SK-N-SH (cell line): Measurements from ENCODE around the gene GALP. TPM values are rescaled to one million over a fixed set of nuclear protein-coding genes. Genes with fewer than 3 reads are reported as not detected.
A peak's percentile ranks its signal among the peaks of the same experiment; 100 is the strongest.

ENCODE experiments used
- CTCF ChIA-PET: fragments of 300-600, 350-600 bp; formaldehyde crosslinking; extraction: SDS; loops from one replicate; lab custom pipeline; 2021; lab: Yijun Ruan, JAX
- POLR2A ChIA-PET: fragments of 350-600 bp; sonication (Branson Sonifier 250); formaldehyde crosslinking; extraction: SDS; loops from one replicate; lab custom pipeline; 2020; ENCODE audit warnings: antibody characterized with exemption, inconsistent platforms; lab: Yijun Ruan, JAX
- DNase-seq: peaks from one replicate; pipeline ENCODE4 v3.0.0; 2012
- H2AFZ ChIP-seq: fragments of 200-600 bp; sonication (generic); 2 replicates; pipeline ENCODE4 v1.8.1; 2016; ENCODE audit warnings: antibody characterized with exemption, mild to moderate bottlenecking, low read depth
- H3F3A ChIP-seq: fragments of 200-600 bp; sonication (generic); replicated peaks from 2 replicates; pipeline ENCODE3; 2016; ENCODE audit warnings: antibody characterized with exemption, mild to moderate bottlenecking; ENCODE audit not compliant: insufficient read depth
- H3K27ac ChIP-seq, 2 experiments: fragments of 200-500 bp in 1 of 2; fragments of 200-600 bp in 1 of 2; sonication (Bioruptor generic) in 1 of 2; sonication (generic), shearing (Covaris generic) in 1 of 2; 2 replicates each; pipeline versions ENCODE4 v1.5.1 to v1.6.1; 2014 to 2016; ENCODE audit warnings: low read depth in 2 of 2, inconsistent platforms in 1 of 2, low read length in 1 of 2, mild to moderate bottlenecking in 1 of 2, mixed read lengths in 1 of 2
- H3K27me3 ChIP-seq: fragments of 200-600 bp; sonication (generic), shearing (Covaris generic); 2 replicates; pipeline ENCODE4 v1.6.1; 2016; ENCODE audit warnings: mixed run types; ENCODE audit not compliant: insufficient read depth
- H3K36me3 ChIP-seq, 2 experiments: fragments of 200-500 bp in 1 of 2; fragments of 200-600 bp in 1 of 2; sonication (Bioruptor generic) in 1 of 2; sonication (generic) in 1 of 2; replicated peaks in 1 of 2; 2 replicates each; pipeline versions ENCODE3 to v1.5.1; 2014 to 2016; ENCODE audit warnings: low read length in 1 of 2, mild to moderate bottlenecking in 1 of 2; ENCODE audit not compliant: insufficient read depth in 2 of 2, control insufficient read depth in 1 of 2
- H3K4me1 ChIP-seq, 2 experiments: fragments of 200-500 bp in 1 of 2; fragments of 200-600 bp in 1 of 2; sonication (Bioruptor generic) in 1 of 2; sonication (generic), shearing (Covaris generic) in 1 of 2; 2 replicates each; pipeline versions ENCODE4 v1.5.1 to v1.6.1; 2014 to 2016; ENCODE audit warnings: low read depth in 1 of 2, low read length in 1 of 2, mixed run types in 1 of 2; ENCODE audit not compliant: insufficient read depth in 2 of 2, control insufficient read depth in 1 of 2
- H3K4me2 ChIP-seq: fragments of 200-600 bp; sonication (generic), shearing (Covaris generic); 2 replicates; pipeline ENCODE4 v1.6.1; 2017; ENCODE audit warnings: mixed run types
- H3K4me3 ChIP-seq, 2 experiments: fragments of 200-500 bp in 1 of 2; fragments of 200-600 bp in 1 of 2; sonication (Bioruptor generic) in 1 of 2; sonication (generic), shearing (Covaris generic) in 1 of 2; 2 replicates each; pipeline versions ENCODE4 v1.5.1 to v1.8.1; 2014 to 2016; ENCODE audit warnings: low read depth in 2 of 2, inconsistent platforms in 1 of 2, low read length in 1 of 2, mild to moderate bottlenecking in 1 of 2, mixed read lengths in 1 of 2, moderate library complexity in 1 of 2
- H3K79me2 ChIP-seq: fragments of 200-600 bp; sonication (generic); 2 replicates; pipeline ENCODE4 v1.8.1; 2017; ENCODE audit warnings: mild to moderate bottlenecking; ENCODE audit not compliant: insufficient read depth
- H3K9ac ChIP-seq: fragments of 200-600 bp; sonication (generic); 2 replicates; pipeline ENCODE4 v1.6.1; 2017; ENCODE audit warnings: mixed run types
- H3K9me2 ChIP-seq: fragments of 200-600 bp; sonication (generic); 2 replicates; pipeline ENCODE4 v1.6.1; 2017; ENCODE audit warnings: mixed run types
- H3K9me3 ChIP-seq: fragments of 200-600 bp; sonication (generic); 2 replicates; pipeline ENCODE4 v1.6.1; 2017; ENCODE audit warnings: mixed run types, mild to moderate bottlenecking, moderate library complexity
- H4K20me1 ChIP-seq: fragments of 200-600 bp; sonication (generic); 2 replicates; pipeline ENCODE4 v1.6.1; 2017; ENCODE audit warnings: mild to moderate bottlenecking, mixed run types; ENCODE audit not compliant: insufficient read depth
- EP300 ChIP-seq, 2 experiments: IDR thresholded peaks; 2 replicates each; pipeline versions ENCODE4 v1.4.0 to v1.6.1; 2012; ENCODE audit warnings: borderline replicate concordance in 1 of 2, low read depth in 1 of 2, low read length in 1 of 2
- EZH2phosphoT487 ChIP-seq: fragments of 200-600 bp; sonication (generic); IDR thresholded peaks from 2 replicates; pipeline ENCODE4 v1.6.1; 2017; ENCODE audit warnings: low read depth, mixed run types, mild to moderate bottlenecking, antibody characterized with exemption, moderate library complexity, borderline replicate concordance
- FOSL2 ChIP-seq: IDR thresholded peaks from 2 replicates; pipeline ENCODE4 v1.4.0; 2012; ENCODE audit warnings: low read depth, mild to moderate bottlenecking, moderate library complexity, borderline replicate concordance
- FOXM1 ChIP-seq: IDR thresholded peaks from 2 replicates; pipeline ENCODE4 v1.4.0; 2012; ENCODE audit warnings: low read depth, mild to moderate bottlenecking
- GABPA ChIP-seq: IDR thresholded peaks from 2 replicates; pipeline ENCODE4 v1.4.0; 2012; ENCODE audit warnings: low read depth, mild to moderate bottlenecking
- JUND ChIP-seq: IDR thresholded peaks from 2 replicates; pipeline ENCODE4 v1.4.0; 2012
- NFIC ChIP-seq: IDR thresholded peaks from 2 replicates; pipeline ENCODE4 v1.4.0; 2012; ENCODE audit warnings: borderline replicate concordance
- NRF1 ChIP-seq: IDR thresholded peaks from 2 replicates; pipeline ENCODE4 v1.6.1; 2012; ENCODE audit warnings: low read depth, mild to moderate bottlenecking, low read length
- PBX3 ChIP-seq: IDR thresholded peaks from 2 replicates; pipeline ENCODE4; 2012
- POLR2AphosphoS5 ChIP-seq: IDR thresholded peaks from 2 replicates; pipeline ENCODE4 v1.6.1; 2012; ENCODE audit warnings: low read depth, low read length
- RAD21 ChIP-seq: IDR thresholded peaks from 2 replicates; pipeline ENCODE4 v1.6.1; 2012; ENCODE audit warnings: mild to moderate bottlenecking, low read length
- SMC3 ChIP-seq: IDR thresholded peaks from 2 replicates; pipeline ENCODE4 v1.6.1; 2012; ENCODE audit warnings: low read depth, low read length, improper control_type of control experiment
- TAF1 ChIP-seq: IDR thresholded peaks from 2 replicates; pipeline ENCODE4 v1.6.1; 2012; ENCODE audit warnings: low read depth, mild to moderate bottlenecking, low read length, moderate library complexity, borderline replicate concordance
- TCF12 ChIP-seq: IDR thresholded peaks from 2 replicates; pipeline ENCODE4 v1.4.0; 2012
- TEAD4 ChIP-seq: IDR thresholded peaks from 2 replicates; pipeline ENCODE4 v1.4.0; 2012; ENCODE audit warnings: mild to moderate bottlenecking, borderline replicate concordance; ENCODE audit not compliant: insufficient read depth
- USF2 ChIP-seq: fragments of 150-350 bp; IDR thresholded peaks from 2 replicates; pipeline ENCODE4 v1.6.1; 2017; ENCODE audit warnings: antibody characterized with exemption, low read length, low read depth, borderline replicate concordance
- YY1 ChIP-seq: IDR thresholded peaks from 2 replicates; pipeline ENCODE4 v1.4.0; 2012; ENCODE audit warnings: low read depth, mild to moderate bottlenecking
- whole genome bisulfite sequencing: methylation state at CpG from one replicate; pipeline ENCODE4 v1.1.6; 2017; ENCODE audit warnings: low lambda C conversion rate; 5-methylcytosine and 5-hydroxymethylcytosine counted together
- polyA plus RNA-seq, 3 experiments: library from polyadenylated mRNA; depleted of rRNA; stranded (reverse); fragments of >200 nt; gene quantifications; 2 replicates each; pipeline ENCODE4 v1.2.3, GENCODE V29; 2012
- TF ChIP-seq, protein P1 (sequence below): IDR thresholded peaks from 2 replicates; pipeline ENCODE4 v1.6.1; 2012; ENCODE audit warnings: mild to moderate bottlenecking, low read depth, low read length, moderate library complexity
- TF ChIP-seq, protein P2 (sequence below): fragments of 150-350 bp; IDR thresholded peaks from 2 replicates; pipeline ENCODE4 v1.6.1; 2016; ENCODE audit warnings: mild to moderate bottlenecking, low read depth, low read length

GALP gene
- polyA plus RNA-seq, 1 of the 3 experiments (the other 2 are of a cell fraction), result not detected

DNA sequence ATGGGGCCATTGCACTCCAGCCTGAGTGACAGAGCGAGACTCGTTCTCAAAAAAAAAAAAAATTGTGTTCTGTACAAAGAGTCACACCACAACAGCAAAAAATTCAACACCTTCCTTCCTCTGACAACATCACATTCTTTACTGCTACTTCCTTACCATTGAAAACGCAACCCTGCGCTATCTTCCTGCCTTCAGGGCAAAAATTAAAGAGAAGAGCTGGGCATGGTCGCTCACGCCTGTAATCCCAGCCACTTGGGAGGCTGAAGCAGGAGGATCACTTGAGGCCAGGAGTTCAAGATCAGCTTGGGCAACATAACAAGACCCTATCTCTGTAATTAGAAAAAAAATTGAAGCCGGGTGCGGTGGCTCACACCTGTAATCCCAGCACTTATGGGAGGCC, 44.2 kb upstream of the GALP start:
- Histone ChIP-seq H3K27ac (peak overlapping the region in 1 of 2 experiments; percentile 66; a peak in 2 of 4 replicates), H3K36me3 (no peaks in the 10 kb centered on the region), H4K20me1 (no peaks in the 10 kb centered on the region), H3K79me2 (no peaks in the 10 kb centered on the region), H2AFZ (no peak overlapping the region), H3K9ac (no peak overlapping the region), H3F3A (no peaks in the 10 kb centered on the region), H3K27me3 (no peaks in the 10 kb centered on the region), H3K4me3 (no peak overlapping the region), H3K9me3 (no peaks in the 10 kb centered on the region), H3K9me2 (no peaks in the 10 kb centered on the region), H3K4me2 (no peak overlapping the region), H3K4me1 (peaks cover 0 to 9% of the 10 kb centered on the region in 2 experiments; a peak in 2 of 4 replicates)
- ChIA-PET POLR2A (no interaction called here), CTCF (interaction anchor here (0.8 to 4.4 kb wide), 3 partner anchors 9 to 66 kb away, joined by 3 to 12 read pairs (median 7); no protein-coding TSS in a partner anchor)
- WGBS, result 89% methylated on average over 8 of the region's 8 CpGs
- DNase-seq, result no peak
- no peak for TF ChIP-seq JUND

GRCh38 chr19:56132316-56132822, 43.4 kb upstream of the GALP start:
- H4K20me1 ChIP-seq, result no peaks in the 10 kb centered on the region
- H3K36me3 ChIP-seq, result no peaks in the 10 kb centered on the region
- no peaks in the 10 kb centered on the region for H3F3A ChIP-seq
- ChIA-PET CTCF (interaction anchor here (0.8 to 4.4 kb wide), 4 partner anchors 8 to 66 kb away, joined by 3 to 12 read pairs (median 5); no protein-coding TSS in a partner anchor), POLR2A (no interaction called here)
- H3K79me2 ChIP-seq, result no peaks in the 10 kb centered on the region
- no peaks in the 10 kb centered on the region for H3K27me3 ChIP-seq
- H3K4me1 ChIP-seq, result peaks cover 0 to 9% of the 10 kb centered on the region in 2 experiments; a peak in 2 of 4 replicates
- peak overlapping the region in 1 of 2 experiments; percentile 66; a peak in 2 of 4 replicates for H3K27ac ChIP-seq
- H3K9me2 ChIP-seq, result no peaks in the 10 kb centered on the region
- TF ChIP-seq FOSL2 (no peak), PBX3 (no peak), EP300 (IDR thresholded peaks at IDR 0.05; ENCODE audit: borderline replicate concordance in 1 of 2, low read depth in 1 of 2, low read length in 1 of 2) (no peak), TEAD4 (no peak), RAD21 (no peak), TCF12 (no peak), JUND (no peak), FOXM1 (no peak), USF2 (no peak), NFIC (no peak), YY1 (no peak), NRF1 (no peak), GABPA (no peak), EZH2phosphoT487 (no peak), POLR2AphosphoS5 (no peak), TAF1 (no peak), SMC3 (no peak)
- TF ChIP-seq, protein P1, sequence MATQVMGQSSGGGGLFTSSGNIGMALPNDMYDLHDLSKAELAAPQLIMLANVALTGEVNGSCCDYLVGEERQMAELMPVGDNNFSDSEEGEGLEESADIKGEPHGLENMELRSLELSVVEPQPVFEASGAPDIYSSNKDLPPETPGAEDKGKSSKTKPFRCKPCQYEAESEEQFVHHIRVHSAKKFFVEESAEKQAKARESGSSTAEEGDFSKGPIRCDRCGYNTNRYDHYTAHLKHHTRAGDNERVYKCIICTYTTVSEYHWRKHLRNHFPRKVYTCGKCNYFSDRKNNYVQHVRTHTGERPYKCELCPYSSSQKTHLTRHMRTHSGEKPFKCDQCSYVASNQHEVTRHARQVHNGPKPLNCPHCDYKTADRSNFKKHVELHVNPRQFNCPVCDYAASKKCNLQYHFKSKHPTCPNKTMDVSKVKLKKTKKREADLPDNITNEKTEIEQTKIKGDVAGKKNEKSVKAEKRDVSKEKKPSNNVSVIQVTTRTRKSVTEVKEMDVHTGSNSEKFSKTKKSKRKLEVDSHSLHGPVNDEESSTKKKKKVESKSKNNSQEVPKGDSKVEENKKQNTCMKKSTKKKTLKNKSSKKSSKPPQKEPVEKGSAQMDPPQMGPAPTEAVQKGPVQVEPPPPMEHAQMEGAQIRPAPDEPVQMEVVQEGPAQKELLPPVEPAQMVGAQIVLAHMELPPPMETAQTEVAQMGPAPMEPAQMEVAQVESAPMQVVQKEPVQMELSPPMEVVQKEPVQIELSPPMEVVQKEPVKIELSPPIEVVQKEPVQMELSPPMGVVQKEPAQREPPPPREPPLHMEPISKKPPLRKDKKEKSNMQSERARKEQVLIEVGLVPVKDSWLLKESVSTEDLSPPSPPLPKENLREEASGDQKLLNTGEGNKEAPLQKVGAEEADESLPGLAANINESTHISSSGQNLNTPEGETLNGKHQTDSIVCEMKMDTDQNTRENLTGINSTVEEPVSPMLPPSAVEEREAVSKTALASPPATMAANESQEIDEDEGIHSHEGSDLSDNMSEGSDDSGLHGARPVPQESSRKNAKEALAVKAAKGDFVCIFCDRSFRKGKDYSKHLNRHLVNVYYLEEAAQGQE, result no peak
- TF ChIP-seq, protein P2, sequence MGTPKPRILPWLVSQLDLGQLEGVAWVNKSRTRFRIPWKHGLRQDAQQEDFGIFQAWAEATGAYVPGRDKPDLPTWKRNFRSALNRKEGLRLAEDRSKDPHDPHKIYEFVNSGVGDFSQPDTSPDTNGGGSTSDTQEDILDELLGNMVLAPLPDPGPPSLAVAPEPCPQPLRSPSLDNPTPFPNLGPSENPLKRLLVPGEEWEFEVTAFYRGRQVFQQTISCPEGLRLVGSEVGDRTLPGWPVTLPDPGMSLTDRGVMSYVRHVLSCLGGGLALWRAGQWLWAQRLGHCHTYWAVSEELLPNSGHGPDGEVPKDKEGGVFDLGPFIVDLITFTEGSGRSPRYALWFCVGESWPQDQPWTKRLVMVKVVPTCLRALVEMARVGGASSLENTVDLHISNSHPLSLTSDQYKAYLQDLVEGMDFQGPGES, result no peak
- peak overlapping the region; percentile 25; the same call in 1 of the 2 replicates for H3K9ac ChIP-seq
- H2AFZ ChIP-seq, result 0 out of 2 replicates have a peak overlapping the region, but pooled peaks have one; percentile 74
- H3K4me3 ChIP-seq, result peak overlapping the region in 1 of 2 experiments; percentile 19; a peak in 1 of 4 replicates
- H3K9me3 ChIP-seq, result no peaks in the 10 kb centered on the region
- peak overlapping the region; percentile 57; the same call in 1 of the 2 replicates for H3K4me2 ChIP-seq
- no peak for DNase-seq
- WGBS, result 68% methylated on average over 14 of the region's 14 CpGs
